OCI-LY3 (cell line): ENCODE results near the gene KAZN.

ENCODE experiments used
- EZH2phosphoT487 ChIP-seq: fragments of 200-600 bp; shearing (Covaris generic); IDR thresholded peaks from 2 replicates; pipeline ENCODE4 v1.6.1; 2018; ENCODE audit warnings: antibody characterized with exemption, mixed run types, low read depth
- TF ChIP-seq, protein P1 (sequence below): fragments of 200-600, 300-600 bp; sonication (generic); IDR thresholded peaks from 2 replicates; pipeline ENCODE4 v1.5.1; 2014; ENCODE audit warnings: antibody characterized with exemption, low read length, low read depth

DNA sequence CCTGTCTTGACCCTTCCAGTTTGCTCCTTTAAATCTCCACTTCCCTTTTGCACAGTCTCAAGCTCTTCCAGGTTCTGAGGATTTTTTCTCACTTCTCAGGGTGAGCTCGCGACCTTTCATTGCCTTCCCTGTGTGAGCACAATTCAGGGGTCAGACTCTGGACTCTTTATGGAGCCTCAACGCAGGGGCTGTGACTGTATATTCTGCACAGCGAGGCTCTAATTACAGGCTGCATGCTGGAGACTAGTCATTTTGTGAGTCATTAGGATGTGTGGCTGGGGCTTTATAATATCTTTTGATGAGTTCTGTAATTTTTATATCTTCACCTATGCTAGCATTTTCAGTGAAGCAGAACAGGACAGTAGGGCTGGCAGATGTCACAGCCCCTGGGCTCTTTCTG is 270.7 kb downstream of the KAZN start:
- TF ChIP-seq, protein P1, sequence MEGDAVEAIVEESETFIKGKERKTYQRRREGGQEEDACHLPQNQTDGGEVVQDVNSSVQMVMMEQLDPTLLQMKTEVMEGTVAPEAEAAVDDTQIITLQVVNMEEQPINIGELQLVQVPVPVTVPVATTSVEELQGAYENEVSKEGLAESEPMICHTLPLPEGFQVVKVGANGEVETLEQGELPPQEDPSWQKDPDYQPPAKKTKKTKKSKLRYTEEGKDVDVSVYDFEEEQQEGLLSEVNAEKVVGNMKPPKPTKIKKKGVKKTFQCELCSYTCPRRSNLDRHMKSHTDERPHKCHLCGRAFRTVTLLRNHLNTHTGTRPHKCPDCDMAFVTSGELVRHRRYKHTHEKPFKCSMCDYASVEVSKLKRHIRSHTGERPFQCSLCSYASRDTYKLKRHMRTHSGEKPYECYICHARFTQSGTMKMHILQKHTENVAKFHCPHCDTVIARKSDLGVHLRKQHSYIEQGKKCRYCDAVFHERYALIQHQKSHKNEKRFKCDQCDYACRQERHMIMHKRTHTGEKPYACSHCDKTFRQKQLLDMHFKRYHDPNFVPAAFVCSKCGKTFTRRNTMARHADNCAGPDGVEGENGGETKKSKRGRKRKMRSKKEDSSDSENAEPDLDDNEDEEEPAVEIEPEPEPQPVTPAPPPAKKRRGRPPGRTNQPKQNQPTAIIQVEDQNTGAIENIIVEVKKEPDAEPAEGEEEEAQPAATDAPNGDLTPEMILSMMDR = no peak
- no peak for TF ChIP-seq EZH2phosphoT487
